Heart left ventricle (tissue), 16 donors: ENCODE results near the gene STXBP5. TPM values are rescaled to one million over a fixed set of nuclear protein-coding genes. Genes with fewer than 3 reads are reported as not detected.

Experiments
- ATAC-seq, 4 donors: fragments of 200-7000 bp; cut with Tn5 transposase; one replicate each; pipeline ENCODE4 v1.9.1; 2020 to 2022; ENCODE audit warnings: moderate library complexity in 4 of 4, mild to moderate bottlenecking in 3 of 4, moderate number of reproducible peaks in 1 of 4
- DNase-seq, 5 donors: peaks; one replicate each; pipeline ENCODE4 v3.0.0-alpha.2; 2020
- H3K27ac ChIP-seq, 12 donors: fragments of 200-600 bp; sonication (generic) in 4 of 12; one replicate each; pipeline versions ENCODE4 v1.5.0 to v1.8.0; 2016 to 2022; ENCODE audit warnings: mild to moderate bottlenecking in 2 of 12
- H3K27me3 ChIP-seq, 9 donors: fragments of 200-600 bp; sonication (generic) in 2 of 9; one replicate each; pipeline versions ENCODE4 v1.5.1 to v1.8.0; 2016 to 2022; ENCODE audit warnings: mild to moderate bottlenecking in 3 of 9
- H3K36me3 ChIP-seq, 9 donors: fragments of 200-600 bp; sonication (generic) in 2 of 9; one replicate each; pipeline versions ENCODE4 v1.5.0 to v1.8.0; 2018 to 2022; ENCODE audit warnings: mild to moderate bottlenecking in 2 of 9
- H3K4me1 ChIP-seq, 12 donors: fragments of 200-600 bp; sonication (generic) in 4 of 12; one replicate each; pipeline versions ENCODE4 v1.5.0 to v1.8.0; 2016 to 2022; ENCODE audit warnings: mild to moderate bottlenecking in 3 of 12
- H3K4me3 ChIP-seq, 12 donors: fragments of 200-600 bp; sonication (generic) in 4 of 12; one replicate each; pipeline versions ENCODE4 v1.5.0 to v1.8.0; 2017 to 2022; ENCODE audit warnings: mild to moderate bottlenecking in 9 of 12, moderate library complexity in 4 of 12
- H3K9me3 ChIP-seq, 12 donors: fragments of 200-600 bp; sonication (generic) in 4 of 12; one replicate each; pipeline versions ENCODE4 v1.5.0 to v1.8.0; 2016 to 2022; ENCODE audit warnings: mild to moderate bottlenecking in 1 of 12
- POLR2A ChIP-seq, 2 donors: fragments of 450-650 bp; IDR thresholded peaks; one replicate each; pipeline ENCODE4 v1.6.1; 2017; ENCODE audit warnings: antibody characterized with exemption in 2 of 2, mild to moderate bottlenecking in 2 of 2, moderate library complexity in 2 of 2
- WGBS, 4 donors: extraction: QIAGEN DNeasy Blood & Tissue Kit in 2 of 4; methylation state at CpG; one replicate each; pipeline versions ENCODE4 v1.1.5 to v1.1.7; 2013 to 2018; 5-methylcytosine and 5-hydroxymethylcytosine counted together
- intact Hi-C, 10 donors: fragments of 100-400 bp; cut with DNase I; formaldehyde crosslinking; loops; one replicate each; pipeline versions ENCODE4 v1.11.1 to v1.14.2; 2022
- polyA plus RNA-seq, 2 donors: library from polyadenylated mRNA; stranded (reverse); fragments of 200-250 nt; gene quantifications; one replicate each; pipeline ENCODE4 v1.2.3, GENCODE V29; 2013
- total RNA-seq, 9 donors: library from RNA; depleted of rRNA in 2 of 9; stranded (reverse); fragments of >200 nt in 2 of 9; fragmentation: NEBNext Ultra II Directional in 3 of 9; extraction: Animal tissue kit (Norgen Biotek cat#: 25700) in 3 of 9; gene quantifications; one replicate each; pipeline versions ENCODE4 v1.1.0 to v1.2.4, GENCODE V29; 2016 to 2023
- TF ChIP-seq, protein P1 (sequence below), 12 donors: fragments of 200-600 bp; sonication (generic) in 4 of 12; IDR thresholded peaks; one replicate each; pipeline versions ENCODE4 v1.5.0 to v1.8.0; 2018 to 2022; ENCODE audit warnings: antibody characterized with exemption in 12 of 12, mild to moderate bottlenecking in 5 of 12
- donor health status: ischemic (EF 13 %, LVEDD 7.1; RV severe dilation, severe dysfunction).
- donor health status: healthy with polysubstance abuse.
- donor health status: DM: no; HTN: yes; CAD: no.
- donor health status: DM: no; HTN: no; CAD: no.
- donor health status: ischemic (EF 25% LVEDD 6.9; RV normal size, moderate dysfunction).
- donor health status: ischemic (EF 25% LVEDD 5.7; RV mildly dilated, moderate dysfunction).
- donor health status: healthy.
- donor health status: DM: yes; HTN: yes; CAD: no.
- donor health status: ischemic (EF 35%, LVEDD 5.7; RV mildly dilated, moderate dysfunction).
- donor health status: nonischemic (EF 11% LVEDD 7.7; RV severe dilation, severe dysfunction).
- donor health status: DM: yes; HTN: yes; CAD: no.
- donor health status: PGD.
- donor health status: ischemic (EF 29% LVEDD 5.4; RV normal size, mild dysfunction).
- donor health status: nonischemic (EF 23%, LVEDD 6.1; RV moderate dilation, normal function).

Gene STXBP5
- total and polyA plus RNA-seq, 11 donors = 5.7 to 20.0 (median 14.1) TPM

DNA sequence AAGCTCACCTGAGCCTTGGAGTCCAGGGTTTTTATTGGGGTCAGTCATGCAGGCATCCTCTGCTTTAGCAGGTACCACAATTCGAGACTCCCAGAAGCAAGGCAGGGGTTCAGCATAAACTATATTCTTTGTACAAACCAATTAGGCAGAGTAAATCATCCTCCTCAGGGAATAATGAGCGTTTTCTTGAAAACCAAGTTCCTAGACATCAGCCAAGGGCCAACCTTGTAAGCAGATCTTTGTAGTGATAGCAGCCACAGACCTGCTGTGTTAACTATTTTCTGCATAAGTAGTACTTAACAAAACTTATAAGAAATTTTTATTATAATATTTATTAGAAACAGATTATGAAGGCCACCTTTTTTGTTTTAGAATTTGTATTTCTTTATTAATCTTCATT lies 74.7 kb downstream of the STXBP5 start:
- no peaks in the 10 kb centered on the region for H3K27me3 ChIP-seq
- 81 to 92% (median 86%) methylated on average over 2 of the region's 2 CpGs for whole genome bisulfite sequencing, 4 donors
- H3K4me1 ChIP-seq = peaks cover 0 to 16% (median 0%) of the 10 kb centered on the region in 12 donors
- ATAC-seq (no peak), DNase-seq (no peak)
- no peaks in the 10 kb centered on the region for H3K9me3 ChIP-seq
- H3K27ac ChIP-seq = peak overlapping the region in 1 of 12 donors; percentile 39
- intact Hi-C loops = no loop called here
- no peak for TF ChIP-seq POLR2A (IDR thresholded peaks at IDR 0.05)
- TF ChIP-seq, protein P1, sequence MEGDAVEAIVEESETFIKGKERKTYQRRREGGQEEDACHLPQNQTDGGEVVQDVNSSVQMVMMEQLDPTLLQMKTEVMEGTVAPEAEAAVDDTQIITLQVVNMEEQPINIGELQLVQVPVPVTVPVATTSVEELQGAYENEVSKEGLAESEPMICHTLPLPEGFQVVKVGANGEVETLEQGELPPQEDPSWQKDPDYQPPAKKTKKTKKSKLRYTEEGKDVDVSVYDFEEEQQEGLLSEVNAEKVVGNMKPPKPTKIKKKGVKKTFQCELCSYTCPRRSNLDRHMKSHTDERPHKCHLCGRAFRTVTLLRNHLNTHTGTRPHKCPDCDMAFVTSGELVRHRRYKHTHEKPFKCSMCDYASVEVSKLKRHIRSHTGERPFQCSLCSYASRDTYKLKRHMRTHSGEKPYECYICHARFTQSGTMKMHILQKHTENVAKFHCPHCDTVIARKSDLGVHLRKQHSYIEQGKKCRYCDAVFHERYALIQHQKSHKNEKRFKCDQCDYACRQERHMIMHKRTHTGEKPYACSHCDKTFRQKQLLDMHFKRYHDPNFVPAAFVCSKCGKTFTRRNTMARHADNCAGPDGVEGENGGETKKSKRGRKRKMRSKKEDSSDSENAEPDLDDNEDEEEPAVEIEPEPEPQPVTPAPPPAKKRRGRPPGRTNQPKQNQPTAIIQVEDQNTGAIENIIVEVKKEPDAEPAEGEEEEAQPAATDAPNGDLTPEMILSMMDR (IDR thresholded peaks at IDR 0.05) = no peak
- H3K36me3 ChIP-seq = peaks cover 0 to 56% (median 14%) of the 10 kb centered on the region in 9 donors
- no peak overlapping the region for H3K4me3 ChIP-seq

DNA sequence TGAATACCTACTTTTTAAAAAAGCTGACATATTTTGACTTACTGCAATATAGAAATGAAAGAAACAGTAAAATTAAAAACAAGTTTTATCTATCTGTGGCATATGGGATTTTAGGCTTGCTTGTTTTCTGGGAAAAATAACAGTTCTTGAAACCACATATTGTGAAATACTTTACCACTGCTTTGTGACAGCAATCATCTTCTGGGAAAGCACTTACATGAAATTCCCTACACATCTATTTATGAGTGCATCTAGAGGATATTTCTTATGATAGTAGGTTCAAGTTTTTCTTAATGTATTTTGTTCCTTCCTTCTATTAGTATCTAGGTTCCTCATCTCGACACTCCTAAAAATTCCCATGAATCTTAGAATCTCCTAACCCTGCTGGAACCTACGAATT lies 75.2 kb downstream of the STXBP5 start:
- 85 to 98% (median 93%) methylated on average over 2 of the region's 2 CpGs for WGBS, 4 donors

DNA sequence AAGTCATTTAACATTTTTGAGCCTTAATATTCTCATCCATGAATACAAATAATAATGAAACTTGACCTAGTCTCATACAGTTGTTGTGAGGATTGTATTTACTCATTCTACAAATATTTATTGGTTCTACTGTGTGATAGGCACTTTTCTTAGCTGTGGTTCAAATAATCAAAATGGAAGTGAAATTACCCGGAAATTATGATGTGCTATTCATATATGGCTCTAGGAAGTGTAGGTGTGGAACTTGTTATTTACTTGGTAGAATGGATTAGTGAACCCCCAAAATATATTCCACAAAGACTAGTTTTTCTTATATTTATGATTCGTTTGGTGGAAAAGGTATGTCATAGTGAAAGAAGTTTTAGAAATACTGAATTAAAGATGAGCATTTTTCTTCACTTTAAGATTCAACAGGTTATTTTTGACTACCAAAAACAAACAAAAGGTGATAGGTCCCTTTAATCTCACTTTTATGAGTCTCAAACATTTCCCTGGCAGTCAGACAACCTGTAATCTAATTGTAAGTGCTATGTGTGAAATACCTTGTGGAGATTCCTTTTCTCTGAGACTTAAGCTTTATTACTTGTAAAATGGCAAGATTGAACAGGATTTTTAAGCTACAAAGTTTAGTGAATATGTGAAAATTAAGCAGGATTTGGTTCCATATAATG lies 77.8 kb downstream of the STXBP5 start:
- intact Hi-C loops = loop anchor here in 3 of 10 donors (5.0 to 10.0 kb wide), 4 partner anchors 77 to 425 kb away; partner anchors contain the start of gene STXBP5 (in 1 of the 3)
- DNase-seq (no peak), ATAC-seq (no peak)
- Histone ChIP-seq H3K27me3 (no peaks in the 10 kb centered on the region), H3K27ac (peak overlapping the region in 1 of 12 donors; percentile 12), H3K9me3 (no peaks in the 10 kb centered on the region), H3K4me3 (no peak overlapping the region), H3K4me1 (peaks cover 0 to 31% (median 0%) of the 10 kb centered on the region in 12 donors), H3K36me3 (peaks cover 0 to 36% (median 14%) of the 10 kb centered on the region in 9 donors)
- TF ChIP-seq, protein P1 (IDR thresholded peaks at IDR 0.05) = no peak
- TF ChIP-seq POLR2A (IDR thresholded peaks at IDR 0.05) = no peak
- 94 to 97% (median 95%) methylated on average over 2 of the region's 2 CpGs for WGBS, 4 donors

More for the DNA sequence above, 75.2 kb downstream of the STXBP5 start:
- H3K27me3 ChIP-seq = no peaks in the 10 kb centered on the region
- no peak for TF ChIP-seq POLR2A (IDR thresholded peaks at IDR 0.05)
- TF ChIP-seq, protein P1 (IDR thresholded peaks at IDR 0.05) = no peak
- H3K27ac ChIP-seq = peak overlapping the region in 1 of 12 donors; percentile 39
- H3K4me1 ChIP-seq = peaks cover 0 to 17% (median 0%) of the 10 kb centered on the region in 12 donors
- ATAC-seq = no peak
- no peak for DNase-seq
- H3K36me3 ChIP-seq = peaks cover 0 to 51% (median 14%) of the 10 kb centered on the region in 9 donors
- intact Hi-C loops = no loop called here
- no peaks in the 10 kb centered on the region for H3K9me3 ChIP-seq
- no peak overlapping the region for H3K4me3 ChIP-seq

DNA sequence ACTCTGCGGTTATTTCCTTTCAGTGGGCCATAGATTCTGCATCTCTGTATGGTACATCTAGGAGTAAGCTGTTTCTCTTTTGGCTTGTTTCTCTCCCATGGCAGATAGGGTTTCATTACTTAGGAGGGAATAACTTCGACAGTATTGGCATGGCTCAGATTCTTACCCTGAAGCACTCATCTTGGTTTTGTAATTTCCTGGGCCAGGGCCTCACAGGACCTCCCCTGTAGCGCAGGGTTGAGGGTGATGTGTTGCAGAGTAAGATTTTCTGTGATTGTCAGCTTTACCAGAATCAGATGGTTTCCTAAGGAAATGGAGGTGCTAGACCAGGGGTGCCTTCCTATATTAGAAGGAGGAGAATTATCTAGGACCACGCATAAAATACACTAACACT lies 78.3 kb downstream of the STXBP5 start:
- no peak overlapping the region for H3K27ac ChIP-seq
- no peak overlapping the region for H3K4me3 ChIP-seq
- TF ChIP-seq, protein P1 (IDR thresholded peaks at IDR 0.05) = no peak
- TF ChIP-seq POLR2A (IDR thresholded peaks at IDR 0.05) = no peak
- H3K4me1 ChIP-seq = peaks cover 0 to 31% (median 0%) of the 10 kb centered on the region in 12 donors
- H3K27me3 ChIP-seq = no peaks in the 10 kb centered on the region
- H3K36me3 ChIP-seq = peaks cover 0 to 36% (median 14%) of the 10 kb centered on the region in 9 donors
- ATAC-seq (no peak), DNase-seq (no peak)
- no peaks in the 10 kb centered on the region for H3K9me3 ChIP-seq
- intact Hi-C loops = loop anchor here in 3 of 10 donors (5.0 to 10.0 kb wide), 4 partner anchors 78 to 425 kb away; partner anchors contain the start of gene STXBP5 (in 1 of the 3)
- 87 to 92% (median 90%) methylated on average over 4 of the region's 4 CpGs for WGBS, 4 donors
